IMR-90 (cell line): Measurements from ENCODE around the gene RFTN2. TPM values are rescaled to one million over a fixed set of nuclear protein-coding genes. Genes with fewer than 3 reads are reported as not detected.

Experiments used
- ATAC-seq: fragments of 200-7000 bp; cut with Tn5 transposase; 2 replicates; pipeline ENCODE4 v1.9.1; 2020; ENCODE audit warnings: low read depth, mild to moderate bottlenecking, moderate library complexity
- BruUV-seq: library from RNA; stranded (reverse); fragments of 400-500 nt; replicated peaks from 2 replicates; lab custom pipeline; 2021; lab: Mats Ljungman, UMichigan
- CTCF ChIA-PET: fragments of 300-600 bp; formaldehyde crosslinking; extraction: SDS; loops from one replicate; lab custom pipeline; 2021; ENCODE audit warnings: antibody characterized with exemption; lab: Yijun Ruan, JAX
- POLR2A ChIA-PET: fragments of 300-600 bp; sonication (Branson Sonifier 250); formaldehyde crosslinking; loops from one replicate; lab custom pipeline; 2022; ENCODE audit warnings: antibody characterized with exemption; ENCODE audit not compliant: unreplicated experiment; lab: Charles Lee
- DNase-seq: peaks from one replicate; pipeline ENCODE4 v3.0.0; 2013
- H2AFZ ChIP-seq: replicated peaks from 2 replicates; pipeline ENCODE3; 2013; ENCODE audit warnings: low read length, mild to moderate bottlenecking; ENCODE audit not compliant: poor library complexity
- H2AK5ac ChIP-seq: 2 replicates; pipeline ENCODE4 v1.6.1; 2013; ENCODE audit warnings: low read depth, low read length, inconsistent platforms
- H2AK9ac ChIP-seq: replicated peaks from 2 replicates; pipeline ENCODE3; 2013; ENCODE audit warnings: mild to moderate bottlenecking, low read depth, low read length, moderate library complexity; ENCODE audit not compliant: poor library complexity
- H2BK120ac ChIP-seq: 2 replicates; pipeline ENCODE4 v1.6.1; 2013; ENCODE audit warnings: low read depth, low read length, inconsistent platforms
- H2BK15ac ChIP-seq: 3 replicates; pipeline ENCODE4 v1.6.1; 2013; ENCODE audit warnings: low read depth, low read length, inconsistent platforms
- H2BK20ac ChIP-seq: 2 replicates; pipeline ENCODE4 v1.6.1; 2013; ENCODE audit warnings: low read depth, mild to moderate bottlenecking, inconsistent platforms, low read length, moderate library complexity
- H2BK5ac ChIP-seq: 2 replicates; pipeline ENCODE4 v1.6.1; 2013; ENCODE audit warnings: mild to moderate bottlenecking, low read depth, low read length, inconsistent platforms; ENCODE audit not compliant: poor library complexity, severe bottlenecking
- H3K14ac ChIP-seq: replicated peaks from 2 replicates; pipeline ENCODE4 v1.6.1; 2013; ENCODE audit warnings: low read depth, low read length, inconsistent platforms
- H3K18ac ChIP-seq: 2 replicates; pipeline ENCODE4 v1.6.1; 2013; ENCODE audit warnings: low read depth, low read length, control low read depth
- H3K23ac ChIP-seq: 2 replicates; pipeline ENCODE4 v1.6.1; 2013; ENCODE audit warnings: low read depth, low read length, inconsistent platforms
- H3K27ac ChIP-seq: 2 replicates; pipeline ENCODE4 v1.5.1; 2013; ENCODE audit warnings: mild to moderate bottlenecking, control low read depth, low read length; ENCODE audit not compliant: insufficient read depth
- H3K27me3 ChIP-seq: 2 replicates; pipeline ENCODE4 v1.6.1; 2013; ENCODE audit warnings: low read length; ENCODE audit not compliant: control insufficient read depth, insufficient read depth
- H3K36me3 ChIP-seq: 2 replicates; pipeline ENCODE4 v1.6.1; 2013; ENCODE audit warnings: low read length, mixed read lengths; ENCODE audit not compliant: control insufficient read depth, insufficient read depth
- H3K4ac ChIP-seq: 2 replicates; pipeline ENCODE4 v1.6.1; 2013; ENCODE audit warnings: low read depth, low read length, inconsistent platforms
- H3K4me1 ChIP-seq: 2 replicates; pipeline ENCODE4 v1.6.1; 2013; ENCODE audit warnings: low read length, mixed read lengths; ENCODE audit not compliant: control insufficient read depth, insufficient read depth
- H3K4me2 ChIP-seq: 2 replicates; pipeline ENCODE4 v1.6.1; 2013; ENCODE audit warnings: low read depth, mild to moderate bottlenecking, control low read depth, low read length, moderate library complexity
- H3K4me3 ChIP-seq: 2 replicates; pipeline ENCODE4 v1.5.1; 2013; ENCODE audit warnings: low read depth, mild to moderate bottlenecking, control low read depth, low read length, moderate library complexity; ENCODE audit not compliant: insufficient read depth
- H3K56ac ChIP-seq: 2 replicates; pipeline ENCODE4 v1.6.1; 2013; ENCODE audit warnings: low read length, inconsistent platforms; ENCODE audit not compliant: insufficient read depth; ENCODE audit errors: extremely low read depth
- H3K79me1 ChIP-seq, 2 experiments: 2 replicates each; pipeline ENCODE4 v1.6.1; 2013; ENCODE audit warnings: low read length in 2 of 2, inconsistent platforms in 1 of 2, low read depth in 1 of 2
- H3K9ac ChIP-seq: 2 replicates; pipeline ENCODE4 v1.6.1; 2013; ENCODE audit warnings: low read depth, low read length, control low read depth
- H3K9me1 ChIP-seq: 2 replicates; pipeline ENCODE4 v1.6.1; 2013; ENCODE audit warnings: low read length, inconsistent platforms; ENCODE audit not compliant: insufficient read depth
- H3K9me3 ChIP-seq: 2 replicates; pipeline ENCODE4 v1.6.1; 2013; ENCODE audit warnings: low read length; ENCODE audit not compliant: control insufficient read depth, insufficient read depth
- H4K20me1 ChIP-seq: 2 replicates; pipeline ENCODE4 v1.6.1; 2013; ENCODE audit warnings: low read length, inconsistent platforms; ENCODE audit not compliant: insufficient read depth
- H4K5ac ChIP-seq: 2 replicates; pipeline ENCODE4 v1.6.1; 2013; ENCODE audit warnings: mild to moderate bottlenecking, low read depth, low read length, control low read depth
- H4K8ac ChIP-seq, 2 experiments: 2 replicates each; pipeline ENCODE4 v1.6.1; 2013; ENCODE audit warnings: low read depth in 2 of 2, low read length in 2 of 2, control low read depth in 1 of 2, inconsistent platforms in 1 of 2
- H4K91ac ChIP-seq: 2 replicates; pipeline ENCODE4 v1.6.1; 2013; ENCODE audit warnings: low read depth, low read length, inconsistent platforms; ENCODE audit not compliant: insufficient read depth
- BHLHE40 ChIP-seq: fragments of 150-350 bp; IDR thresholded peaks from 2 replicates; pipeline ENCODE4 v1.6.1; 2016; ENCODE audit warnings: mild to moderate bottlenecking, low read depth, low read length
- CEBPB ChIP-seq: IDR thresholded peaks from 2 replicates; pipeline ENCODE4 v1.6.1; 2012; ENCODE audit warnings: low read depth, low read length, improper control_type of control experiment
- CHD1 ChIP-seq: IDR thresholded peaks from 2 replicates; pipeline ENCODE4 v1.6.1; 2012; ENCODE audit warnings: low read depth, low read length, improper control_type of control experiment
- FOS ChIP-seq: fragments of 150-350 bp; IDR thresholded peaks from 2 replicates; pipeline ENCODE4 v1.6.1; 2016; ENCODE audit warnings: low read depth, low read length
- MAFK ChIP-seq: IDR thresholded peaks from 2 replicates; pipeline ENCODE4 v1.6.1; 2012; ENCODE audit warnings: low read depth, low read length, improper control_type of control experiment
- MAZ ChIP-seq: IDR thresholded peaks from 2 replicates; pipeline ENCODE4 v1.6.1; 2012; ENCODE audit warnings: low read depth, mild to moderate bottlenecking, low read length, improper control_type of control experiment, moderate library complexity, borderline replicate concordance
- MXI1 ChIP-seq: IDR thresholded peaks from 2 replicates; pipeline ENCODE4 v1.6.1; 2012; ENCODE audit warnings: low read depth, mild to moderate bottlenecking, low read length, moderate library complexity, borderline replicate concordance
- NFE2L2 ChIP-seq: fragments of 150-350 bp; IDR thresholded peaks from 2 replicates; pipeline ENCODE4 v1.6.1; 2016; ENCODE audit warnings: low read depth, mild to moderate bottlenecking, low read length
- POLR2A ChIP-seq: IDR thresholded peaks from 2 replicates; pipeline ENCODE4 v1.6.1; 2012; ENCODE audit warnings: mild to moderate bottlenecking, low read depth, low read length
- RAD21 ChIP-seq: IDR thresholded peaks from 2 replicates; pipeline ENCODE4 v1.6.1; 2012; ENCODE audit warnings: low read length, improper control_type of control experiment
- RCOR1 ChIP-seq: IDR thresholded peaks from 2 replicates; pipeline ENCODE4 v1.6.1; 2012; ENCODE audit warnings: mild to moderate bottlenecking, low read length, improper control_type of control experiment; ENCODE audit not compliant: insufficient replicate concordance
- RFX5 ChIP-seq: IDR thresholded peaks from 2 replicates; pipeline ENCODE4 v1.8.0; 2012; ENCODE audit warnings: low read depth, mild to moderate bottlenecking, low read length, moderate library complexity
- SMC3 ChIP-seq: fragments of 150-350 bp; IDR thresholded peaks from 2 replicates; pipeline ENCODE4 v1.6.1; 2016; ENCODE audit warnings: low read depth, mild to moderate bottlenecking, antibody characterized with exemption, low read length, moderate library complexity
- dilution Hi-C: fragments of 300-500 bp; cut with HindIII; formaldehyde crosslinking; loops from one replicate; pipeline ENCODE4 v1.14.3; 2018; ENCODE audit warnings: low sequenced_read_pairs; ENCODE audit not compliant: unreplicated experiment
- in situ Hi-C: fragments of 300-500 bp; cut with MboI; formaldehyde crosslinking; loops from 3 replicates; pipeline ENCODE4 v1.14.3; 2019; ENCODE audit warnings: low sequenced_read_pairs, inconsistent platforms, mixed read lengths
- intact Hi-C: fragments of 100-400 bp; cut with micrococcal nuclease; formaldehyde crosslinking; loops from 2 replicates; pipeline ENCODE4 v1.10.0; 2022
- polyA plus RNA-seq, 3 experiments: library from polyadenylated mRNA; depleted of rRNA; stranded (reverse); fragments of >200 nt; gene quantifications; 2 replicates each; pipeline ENCODE4 v1.2.3, GENCODE V29; 2012; ENCODE audit warnings: low replicate concordance in 1 of 3
- total RNA-seq: library from RNA; depleted of rRNA; stranded (reverse); fragments of >200 nt; gene quantifications from 2 replicates; pipeline ENCODE4 v1.2.3, GENCODE V29; 2012
- TF ChIP-seq, protein P1 (sequence below): fragments of 150-350 bp; IDR thresholded peaks from 2 replicates; pipeline ENCODE4 v1.6.1; 2016; ENCODE audit warnings: low read depth, mild to moderate bottlenecking, low read length, moderate library complexity, borderline replicate concordance
- TF ChIP-seq, protein P2 (sequence below): conservative IDR thresholded peaks from 2 replicates; pipeline ENCODE4 v1.5.1; 2012; ENCODE audit warnings: mild to moderate bottlenecking, low read depth, low read length, improper control_type of control experiment

RFTN2 gene
- total and polyA plus RNA-seq, 2 of the 4 experiments (the other 2 are of a cell fraction): 0.44 to 2.3 TPM

GRCh38 chr2:197633109-197633657 is 42.2 kb downstream of the RFTN2 start:
- Histone ChIP-seq H2BK120ac (no peak overlapping the region), H4K91ac (no peak overlapping the region), H3K4me2 (no peak overlapping the region), H3K9me1 (no peaks in the 10 kb centered on the region), H3K18ac (no peak overlapping the region), H3K79me1 (no peaks in the 10 kb centered on the region), H4K20me1 (no peaks in the 10 kb centered on the region), H3K4me3 (no peak overlapping the region), H3K14ac (no peak overlapping the region), H3K23ac (no peak overlapping the region), H2BK20ac (no peak overlapping the region), H3K56ac (no peak overlapping the region), H2AFZ (no peak overlapping the region), H2BK15ac (no peak overlapping the region), H2AK5ac (no peak overlapping the region), H2BK5ac (no peak overlapping the region), H4K5ac (no peak overlapping the region), H3K27ac (no peak overlapping the region), H3K4ac (no peak overlapping the region), H3K9ac (no peak overlapping the region), H4K8ac (no peak overlapping the region), H3K27me3 (no peaks in the 10 kb centered on the region), H3K4me1 (peaks cover under 1% of the 10 kb centered on the region; the same call in 1 of the 2 replicates), H2AK9ac (no peak overlapping the region), H3K9me3 (no peaks in the 10 kb centered on the region), H3K36me3 (peaks cover 1% of the 10 kb centered on the region; the same call in 1 of the 2 replicates)
- TF ChIP-seq, protein P1, sequence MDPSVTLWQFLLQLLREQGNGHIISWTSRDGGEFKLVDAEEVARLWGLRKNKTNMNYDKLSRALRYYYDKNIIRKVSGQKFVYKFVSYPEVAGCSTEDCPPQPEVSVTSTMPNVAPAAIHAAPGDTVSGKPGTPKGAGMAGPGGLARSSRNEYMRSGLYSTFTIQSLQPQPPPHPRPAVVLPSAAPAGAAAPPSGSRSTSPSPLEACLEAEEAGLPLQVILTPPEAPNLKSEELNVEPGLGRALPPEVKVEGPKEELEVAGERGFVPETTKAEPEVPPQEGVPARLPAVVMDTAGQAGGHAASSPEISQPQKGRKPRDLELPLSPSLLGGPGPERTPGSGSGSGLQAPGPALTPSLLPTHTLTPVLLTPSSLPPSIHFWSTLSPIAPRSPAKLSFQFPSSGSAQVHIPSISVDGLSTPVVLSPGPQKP: no peak
- no peak for TF ChIP-seq RAD21
- no peak for TF ChIP-seq CEBPB
- TF ChIP-seq BHLHE40: no peak
- TF ChIP-seq FOS: no peak
- no peak for TF ChIP-seq MXI1
- TF ChIP-seq RCOR1: no peak
- no peak for TF ChIP-seq CHD1
- TF ChIP-seq RFX5: no peak
- no peak for TF ChIP-seq MAFK
- TF ChIP-seq, protein P2, sequence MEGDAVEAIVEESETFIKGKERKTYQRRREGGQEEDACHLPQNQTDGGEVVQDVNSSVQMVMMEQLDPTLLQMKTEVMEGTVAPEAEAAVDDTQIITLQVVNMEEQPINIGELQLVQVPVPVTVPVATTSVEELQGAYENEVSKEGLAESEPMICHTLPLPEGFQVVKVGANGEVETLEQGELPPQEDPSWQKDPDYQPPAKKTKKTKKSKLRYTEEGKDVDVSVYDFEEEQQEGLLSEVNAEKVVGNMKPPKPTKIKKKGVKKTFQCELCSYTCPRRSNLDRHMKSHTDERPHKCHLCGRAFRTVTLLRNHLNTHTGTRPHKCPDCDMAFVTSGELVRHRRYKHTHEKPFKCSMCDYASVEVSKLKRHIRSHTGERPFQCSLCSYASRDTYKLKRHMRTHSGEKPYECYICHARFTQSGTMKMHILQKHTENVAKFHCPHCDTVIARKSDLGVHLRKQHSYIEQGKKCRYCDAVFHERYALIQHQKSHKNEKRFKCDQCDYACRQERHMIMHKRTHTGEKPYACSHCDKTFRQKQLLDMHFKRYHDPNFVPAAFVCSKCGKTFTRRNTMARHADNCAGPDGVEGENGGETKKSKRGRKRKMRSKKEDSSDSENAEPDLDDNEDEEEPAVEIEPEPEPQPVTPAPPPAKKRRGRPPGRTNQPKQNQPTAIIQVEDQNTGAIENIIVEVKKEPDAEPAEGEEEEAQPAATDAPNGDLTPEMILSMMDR: no peak
- no peak for TF ChIP-seq SMC3
- no peak for TF ChIP-seq MAZ
- no peak for TF ChIP-seq POLR2A
- TF ChIP-seq NFE2L2: no peak
- ATAC-seq: no peak
- BruUV-seq: no TSS peak
- in situ Hi-C loops: no loop called here
- ChIA-PET POLR2A (no interaction called here), CTCF (interaction anchor here (0.5 kb wide), 1 partner anchor 13 kb away, joined by 3 read pairs; no protein-coding TSS in a partner anchor)
- no peak for DNase-seq
- intact Hi-C loops: no loop called here
- dilution Hi-C loops: no loop called here
